Measurements from ENCODE around the gene KCNG3.
A peak's percentile ranks its signal among the peaks of the same experiment; 100 is the strongest.

DNA sequence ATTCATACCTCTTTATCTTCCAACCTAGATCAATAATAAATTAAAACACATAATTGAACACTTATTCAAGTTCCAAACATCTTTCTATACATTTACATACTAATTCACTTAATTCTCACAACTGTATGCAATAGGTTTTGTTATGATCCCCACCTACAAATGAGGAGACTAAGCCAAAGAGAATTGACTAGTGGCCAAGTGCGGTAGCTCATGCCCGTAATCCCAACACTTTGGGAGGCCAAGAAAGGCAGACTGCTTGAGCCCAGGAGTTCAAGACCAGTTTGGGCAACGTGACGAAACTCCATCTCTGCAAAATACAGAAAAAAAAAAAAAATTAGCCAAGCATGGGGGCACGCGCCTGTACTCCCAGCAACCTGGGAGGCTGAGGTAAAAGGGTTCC lies 36.8 kb downstream of the KCNG3 start:
- no peak for TF ChIP-seq POLR2AphosphoS5 (IDR thresholded peaks at IDR 0.05)
- TF ChIP-seq, protein P1, sequence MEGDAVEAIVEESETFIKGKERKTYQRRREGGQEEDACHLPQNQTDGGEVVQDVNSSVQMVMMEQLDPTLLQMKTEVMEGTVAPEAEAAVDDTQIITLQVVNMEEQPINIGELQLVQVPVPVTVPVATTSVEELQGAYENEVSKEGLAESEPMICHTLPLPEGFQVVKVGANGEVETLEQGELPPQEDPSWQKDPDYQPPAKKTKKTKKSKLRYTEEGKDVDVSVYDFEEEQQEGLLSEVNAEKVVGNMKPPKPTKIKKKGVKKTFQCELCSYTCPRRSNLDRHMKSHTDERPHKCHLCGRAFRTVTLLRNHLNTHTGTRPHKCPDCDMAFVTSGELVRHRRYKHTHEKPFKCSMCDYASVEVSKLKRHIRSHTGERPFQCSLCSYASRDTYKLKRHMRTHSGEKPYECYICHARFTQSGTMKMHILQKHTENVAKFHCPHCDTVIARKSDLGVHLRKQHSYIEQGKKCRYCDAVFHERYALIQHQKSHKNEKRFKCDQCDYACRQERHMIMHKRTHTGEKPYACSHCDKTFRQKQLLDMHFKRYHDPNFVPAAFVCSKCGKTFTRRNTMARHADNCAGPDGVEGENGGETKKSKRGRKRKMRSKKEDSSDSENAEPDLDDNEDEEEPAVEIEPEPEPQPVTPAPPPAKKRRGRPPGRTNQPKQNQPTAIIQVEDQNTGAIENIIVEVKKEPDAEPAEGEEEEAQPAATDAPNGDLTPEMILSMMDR (IDR thresholded peaks at IDR 0.05), result peak in 1 of 6 experiments; percentile 6
